K562 (cell line): Measurements from ENCODE around the gene EDEM1. TPM values are rescaled to one million over a fixed set of nuclear protein-coding genes. Genes with fewer than 3 reads are reported as not detected.
A peak's percentile ranks its signal among the peaks of the same experiment; 100 is the strongest.

Experiments
- ARNT ChIP-seq, 2 experiments: fragments of 450-650 bp; IDR thresholded peaks; 2 replicates each; pipeline ENCODE4 v1.6.1; 2016; ENCODE audit warnings: mild to moderate bottlenecking in 1 of 2
- CSDE1 ChIP-seq, 2 experiments: fragments of 450-650 bp; IDR thresholded peaks; 2 replicates each; pipeline ENCODE4 v1.6.1; 2016; ENCODE audit warnings: mild to moderate bottlenecking in 1 of 2
- CXXC5 ChIP-seq: fragments of 250-450 bp; sonication (Bioruptor Pico); IDR thresholded peaks from 2 replicates; pipeline ENCODE4 v1.8.0; 2022; ENCODE audit warnings: inconsistent platforms, mild to moderate bottlenecking, moderate library complexity
- EP400 ChIP-seq: fragments of 450-650 bp; IDR thresholded peaks from 2 replicates; pipeline ENCODE4 v1.6.1; 2017; ENCODE audit warnings: antibody characterized with exemption, mild to moderate bottlenecking, moderate library complexity
- EZH2 ChIP-seq: IDR thresholded peaks from 2 replicates; pipeline ENCODE4 v1.6.1; 2012; ENCODE audit warnings: low read depth, mild to moderate bottlenecking, inconsistent platforms, low read length, borderline replicate concordance
- FOS ChIP-seq: IDR thresholded peaks from 3 replicates; pipeline ENCODE4 v1.6.1; 2011; ENCODE audit not compliant: insufficient read length; ENCODE audit errors: extremely low read depth
- HDAC1 ChIP-seq, 2 experiments: fragments of 450-650 bp; IDR thresholded peaks; 2 replicates each; pipeline ENCODE4 v1.6.1; 2016 to 2017; ENCODE audit warnings: inconsistent platforms in 1 of 2, mild to moderate bottlenecking in 1 of 2, moderate library complexity in 1 of 2
- HDAC3 ChIP-seq: fragments of 450-650 bp; IDR thresholded peaks from 2 replicates; pipeline ENCODE4 v1.6.1; 2018; ENCODE audit warnings: borderline replicate concordance, mild to moderate bottlenecking, moderate library complexity; ENCODE audit not compliant: partially characterized antibody
- MEF2A ChIP-seq: IDR thresholded peaks from 2 replicates; pipeline ENCODE4 v1.6.1; 2011; ENCODE audit warnings: low read depth, mild to moderate bottlenecking, low read length, moderate library complexity; ENCODE audit not compliant: control insufficient read depth
- NR2C1 ChIP-seq, 2 experiments: fragments of 450-650 bp; IDR thresholded peaks; 2 replicates each; pipeline ENCODE4 v1.6.1; 2017; ENCODE audit warnings: mild to moderate bottlenecking in 2 of 2, antibody characterized with exemption in 1 of 2, inconsistent platforms in 1 of 2, missing compliant biosample characterization in 1 of 2, missing genetic modification characterization in 1 of 2
- OTX1 ChIP-seq: fragments of 450-650 bp; formaldehyde crosslinking; IDR thresholded peaks from 2 replicates; pipeline ENCODE4 v1.4.0; 2022; ENCODE audit warnings: mild to moderate bottlenecking
- PRPF4 ChIP-seq: fragments of 200-400 bp; formaldehyde crosslinking; IDR thresholded peaks from one replicate; pipeline ENCODE4 v1.6.1; 2017; ENCODE audit warnings: low read length, low read depth, mild to moderate bottlenecking; ENCODE audit not compliant: insufficient read depth, poor library complexity, severe bottlenecking
- PYGO2 ChIP-seq: fragments of 450-650 bp; IDR thresholded peaks from 2 replicates; pipeline ENCODE4 v1.6.1; 2016; ENCODE audit warnings: mild to moderate bottlenecking, missing genetic modification characterization, moderate library complexity, missing compliant biosample characterization
- RBM39 ChIP-seq: fragments of 200-400 bp; formaldehyde crosslinking; optimal IDR thresholded peaks from 2 replicates; pipeline ENCODE3; 2018; ENCODE audit warnings: low read depth, low read length
- RFX7 ChIP-seq: fragments of 250-450 bp; sonication (Bioruptor Pico); IDR thresholded peaks from 2 replicates; pipeline ENCODE4 v1.5.1; 2021; ENCODE audit warnings: mild to moderate bottlenecking
- SMAD3 ChIP-seq: fragments of 450-650 bp; formaldehyde crosslinking; conservative IDR thresholded peaks from 2 replicates; pipeline ENCODE4 v1.4.0; 2020; ENCODE audit warnings: mild to moderate bottlenecking
- SMARCA5 ChIP-seq: fragments of 450-650 bp; IDR thresholded peaks from 2 replicates; pipeline ENCODE4 v1.6.1; 2016
- STAT5A ChIP-seq: IDR thresholded peaks from 2 replicates; pipeline ENCODE4 v1.6.1; 2012; ENCODE audit warnings: low read length, inconsistent platforms, borderline replicate concordance
- TEAD2 ChIP-seq: fragments of 450-650 bp; IDR thresholded peaks from 2 replicates; pipeline ENCODE4 v1.6.1; 2016; ENCODE audit warnings: missing genetic modification characterization, control low read depth, missing compliant biosample characterization
- VEZF1 ChIP-seq: fragments of 200-800 bp; sonication (Bioruptor generic); IDR thresholded peaks from 2 replicates; pipeline ENCODE4 v1.6.1; 2017; ENCODE audit warnings: missing genetic modification characterization, missing compliant biosample characterization
- ZEB2 ChIP-seq: fragments of 450-650 bp; IDR thresholded peaks from 2 replicates; pipeline ENCODE4 v1.6.1; 2016
- ZFX ChIP-seq: sonication (generic); formaldehyde crosslinking; IDR thresholded peaks from 2 replicates; pipeline ENCODE4 v1.8.0; 2022; ENCODE audit warnings: mild to moderate bottlenecking, missing genetic modification reagents, moderate library complexity
- ZNF197 ChIP-seq: fragments of 200-800 bp; sonication (Bioruptor generic); IDR thresholded peaks from 2 replicates; pipeline ENCODE4 v1.6.1; 2016; ENCODE audit warnings: low read depth, missing genetic modification characterization, missing compliant biosample characterization
- ZNF253 ChIP-seq: fragments of 250-450 bp; sonication (Bioruptor Pico); conservative IDR thresholded peaks from 2 replicates; pipeline ENCODE4 v1.6.1; 2021; ENCODE audit warnings: mild to moderate bottlenecking
- ZNF668 ChIP-seq: fragments of 250-450 bp; sonication (Bioruptor Pico); IDR thresholded peaks from 2 replicates; pipeline ENCODE4 v1.8.0; 2022; ENCODE audit warnings: mild to moderate bottlenecking, inconsistent platforms
- ZNF77 ChIP-seq: fragments of 250-450 bp; sonication (Bioruptor Pico); IDR thresholded peaks from 2 replicates; pipeline ENCODE4 v1.5.0; 2020
- ZNF778 ChIP-seq: fragments of 450-650 bp; formaldehyde crosslinking; IDR thresholded peaks from 2 replicates; pipeline ENCODE4 v1.4.0; 2020; ENCODE audit warnings: mild to moderate bottlenecking, moderate library complexity
- polyA plus RNA-seq, 8 experiments: library from polyadenylated mRNA; depleted of rRNA in 4 of 8; stranded (reverse) in 5 of 8; unstranded in 3 of 8; fragments of >200 nt; fragmentation: Nextera tagmentation in 2 of 8; fragmentation: Illumina TruSeq in 1 of 8; extraction: Ambion mirVana in 2 of 8; extraction: Trizol in 1 of 8; gene quantifications; 2 replicates each; pipeline versions ENCODE4 v1.2.1 to v1.2.3, GENCODE V29; 2011 to 2014; ENCODE audit warnings: inconsistent platforms in 1 of 8, missing spikeins in 1 of 8
- total RNA-seq, 7 experiments: library from RNA; depleted of rRNA in 6 of 7; stranded (reverse); fragments of >200 nt in 6 of 7; fragmentation: Illumina TruSeq in 2 of 7; extraction: Trizol in 2 of 7; gene quantifications; 2 replicates each; pipeline versions ENCODE4 v1.2.1 to v1.2.3, GENCODE V29; 2011 to 2021; ENCODE audit warnings: low replicate concordance in 1 of 7
- TF ChIP-seq, protein P1 (sequence below): fragments of 250-450 bp; sonication (Bioruptor Pico); IDR thresholded peaks from 2 replicates; pipeline ENCODE4 v1.8.0; 2022; ENCODE audit warnings: inconsistent platforms, mild to moderate bottlenecking, moderate library complexity, borderline replicate concordance

Gene EDEM1
- total and polyA plus RNA-seq, 9 of the 15 experiments (the other 6 are each of a cell fraction or from before 2014, with no cell fraction given), result 6.2 to 36.7 (median 14.3) TPM

- peak; percentile 23; the same call in 1 of the 2 replicates for TF ChIP-seq VEZF1 (CRISPR knock-in tag)
- peak; percentile 72; the same call in 1 of the 2 replicates for TF ChIP-seq CXXC5
- no peak for TF ChIP-seq MEF2A
- TF ChIP-seq SMARCA5, result no peak; the same call in 1 of the 2 replicates
- TF ChIP-seq TEAD2, result 0 out of 2 replicates have a peak, but pooled peaks have one; percentile 6
- no peak for TF ChIP-seq HDAC1 (IDR thresholded peaks at IDR 0.05)
- TF ChIP-seq PRPF4, result no peak
- peak; percentile 92 for TF ChIP-seq ZNF668 (CRISPR knock-in tag)
- TF ChIP-seq HDAC3, result peak; percentile 54
- TF ChIP-seq ARNT (IDR thresholded peaks at IDR 0.05), result peak in 1 of 2 experiments; percentile 32; a peak in 1 of 4 replicates
- TF ChIP-seq STAT5A, result no peak
- TF ChIP-seq EP400, result peak; percentile 91
- no peak for TF ChIP-seq PYGO2
- TF ChIP-seq SMAD3, result peak; percentile 79
- TF ChIP-seq ZEB2, result peak; percentile 61; the same call in 1 of the 2 replicates
- no peak for TF ChIP-seq ZFX (CRISPR knock-in tag)
- no peak for TF ChIP-seq RBM39
- TF ChIP-seq NR2C1 (IDR thresholded peaks at IDR 0.05), result no peak
- peak; percentile 59 for TF ChIP-seq NR2C1 (tag; IDR thresholded peaks at IDR 0.05)
- no peak for TF ChIP-seq RFX7 (CRISPR knock-in tag)
- no peak for TF ChIP-seq ZNF253
- TF ChIP-seq EZH2, result no peak
- TF ChIP-seq, protein P1, sequence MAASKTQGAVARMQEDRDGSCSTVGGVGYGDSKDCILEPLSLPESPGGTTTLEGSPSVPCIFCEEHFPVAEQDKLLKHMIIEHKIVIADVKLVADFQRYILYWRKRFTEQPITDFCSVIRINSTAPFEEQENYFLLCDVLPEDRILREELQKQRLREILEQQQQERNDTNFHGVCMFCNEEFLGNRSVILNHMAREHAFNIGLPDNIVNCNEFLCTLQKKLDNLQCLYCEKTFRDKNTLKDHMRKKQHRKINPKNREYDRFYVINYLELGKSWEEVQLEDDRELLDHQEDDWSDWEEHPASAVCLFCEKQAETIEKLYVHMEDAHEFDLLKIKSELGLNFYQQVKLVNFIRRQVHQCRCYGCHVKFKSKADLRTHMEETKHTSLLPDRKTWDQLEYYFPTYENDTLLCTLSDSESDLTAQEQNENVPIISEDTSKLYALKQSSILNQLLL (CRISPR knock-in tag), result no peak
- no peak for TF ChIP-seq CSDE1 (IDR thresholded peaks at IDR 0.05)
- TF ChIP-seq ZNF778 (CRISPR knock-in tag), result no peak
- no peak for TF ChIP-seq FOS
- TF ChIP-seq ZNF77 (CRISPR knock-in tag), result no peak
- peak; percentile 49; the same call in 1 of the 2 replicates for TF ChIP-seq ZNF197 (CRISPR knock-in tag)
- TF ChIP-seq OTX1 (CRISPR knock-in tag), result no peak
These were observed 10.2 kb downstream of the EDEM1 start (continued) for GRCh38 chr3:5197470-5198312.
